ENCODE measurements around the gene GTF2A2. TPM values are rescaled to one million over a fixed set of nuclear protein-coding genes. Genes with fewer than 3 reads are reported as not detected.

GTF2A2 gene
- total and polyA plus RNA-seq, 10 donors, result 33.8 to 103 (median 62.9) TPM

- WGBS, 5 donors, result 56 to 73% (median 64%) methylated on average over 7 of the region's 7 CpGs
- TF ChIP-seq, protein P1, sequence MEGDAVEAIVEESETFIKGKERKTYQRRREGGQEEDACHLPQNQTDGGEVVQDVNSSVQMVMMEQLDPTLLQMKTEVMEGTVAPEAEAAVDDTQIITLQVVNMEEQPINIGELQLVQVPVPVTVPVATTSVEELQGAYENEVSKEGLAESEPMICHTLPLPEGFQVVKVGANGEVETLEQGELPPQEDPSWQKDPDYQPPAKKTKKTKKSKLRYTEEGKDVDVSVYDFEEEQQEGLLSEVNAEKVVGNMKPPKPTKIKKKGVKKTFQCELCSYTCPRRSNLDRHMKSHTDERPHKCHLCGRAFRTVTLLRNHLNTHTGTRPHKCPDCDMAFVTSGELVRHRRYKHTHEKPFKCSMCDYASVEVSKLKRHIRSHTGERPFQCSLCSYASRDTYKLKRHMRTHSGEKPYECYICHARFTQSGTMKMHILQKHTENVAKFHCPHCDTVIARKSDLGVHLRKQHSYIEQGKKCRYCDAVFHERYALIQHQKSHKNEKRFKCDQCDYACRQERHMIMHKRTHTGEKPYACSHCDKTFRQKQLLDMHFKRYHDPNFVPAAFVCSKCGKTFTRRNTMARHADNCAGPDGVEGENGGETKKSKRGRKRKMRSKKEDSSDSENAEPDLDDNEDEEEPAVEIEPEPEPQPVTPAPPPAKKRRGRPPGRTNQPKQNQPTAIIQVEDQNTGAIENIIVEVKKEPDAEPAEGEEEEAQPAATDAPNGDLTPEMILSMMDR (IDR thresholded peaks at IDR 0.05 in 8 of 11, conservative IDR thresholded peaks at IDR 0.05 in 3 of 11), result no peak
- TF ChIP-seq POLR2A (IDR thresholded peaks at IDR 0.05) (no peak), POLR2AphosphoS5 (IDR thresholded peaks at IDR 0.05) (no peak)
- Histone ChIP-seq H3K9me3 (no peaks in the 10 kb centered on the region), H3K27me3 (replicated peaks in 1 of 7) (peaks cover 0 to 14% (median 0%) of the 10 kb centered on the region in 7 donors), H3K36me3 (no peaks in the 10 kb centered on the region), H3K4me1 (no peaks in the 10 kb centered on the region), H3K4me3 (no peak overlapping the region), H3K27ac (no peak overlapping the region)
- no peak for DNase-seq
- intact Hi-C loops (cut with DNase I; ENCODE audit: low total_unique reads), result no loop called here
Measured at GRCh38 chr15:59590027-59590426, 67.3 kb downstream of the GTF2A2 start.

Other genes with a start within 250 kb of the GTF2A2 start
- gene FAM81A, start 219.3 kb downstream of the GTF2A2 start, total RNA-seq, result 1 to 10 TPM in 5 of 7 donors, under 1 TPM in 2; 0.77 to 2.7 (median 2.1) TPM
- 1 to 10 TPM; 1.2 to 3.0 (median 2.3) TPM for gene FAM81A, start 219.3 kb downstream of the GTF2A2 start, polyA plus RNA-seq
- 1 to 10 TPM in 1 of 7 donors, under 1 TPM in 3, not detected in 3; 0.15 to 1.4 (median 0.40) TPM for gene GCNT3, start 45.7 kb downstream of the GTF2A2 start, total RNA-seq
- under 1 TPM in 2 of 3 donors, not detected in 1; 0.15 to 0.22 TPM for gene GCNT3, start 45.7 kb downstream of the GTF2A2 start, polyA plus RNA-seq
- gene BNIP2, start 31.8 kb upstream of the GTF2A2 start, total RNA-seq, result 100 to 1,000 TPM in 6 of 7 donors, 10 to 100 TPM in 1; 92.4 to 232 (median 125) TPM
- gene BNIP2, start 31.8 kb upstream of the GTF2A2 start, polyA plus RNA-seq, result 10 to 100 TPM; 34.1 to 43.5 (median 37.5) TPM

Measured in spleen (tissue), 11 donors.